Hepatocyte (in vitro differentiated cells): ENCODE data around the gene SLC17A9.

ENCODE experiments used
- CTCF ChIP-seq: fragments of 200-600 bp; sonication (generic); IDR thresholded peaks from 2 replicates; pipeline ENCODE4 v1.5.1; 2016; ENCODE audit warnings: antibody characterized with exemption, mild to moderate bottlenecking; ENCODE audit not compliant: poor library complexity
- EZH2 ChIP-seq: fragments of 200-600 bp; sonication (generic); IDR thresholded peaks from 2 replicates; pipeline ENCODE4 v1.6.1; 2016; ENCODE audit warnings: antibody characterized with exemption, mild to moderate bottlenecking, borderline replicate concordance

- TF ChIP-seq CTCF = no peak
- TF ChIP-seq EZH2 = no peak
Measured at GRCh38 chr20:62963614-62964397, 11.3 kb downstream of the SLC17A9 start.
